Germinal center (tissue), 1 donor: Measurements from ENCODE around the gene PITPNM3.
A peak's percentile ranks its signal among the peaks of the same experiment; 100 is the strongest.
"Not testable (repeated sequence)": the region's sequence is repeated elsewhere in the genome, so short reads cannot be mapped to it uniquely, and the experiment has no call there.

Experiments
- DNase-seq: peaks from one replicate; pipeline ENCODE4 v3.0.0; 2012; ENCODE audit warnings: mixed read lengths, low spot score

PITPNM3 gene

GRCh38 chr17:6574687-6575595 is 18.6 kb upstream of the PITPNM3 start:
- peak; percentile 69 for DNase-seq

- no peak for DNase-seq
Measured at GRCh38 chr17:6573982-6574686, 17.8 kb upstream of the PITPNM3 start.

GRCh38 chr17:6573495-6573894 is 17.1 kb upstream of the PITPNM3 start:
- DNase-seq, result not testable (repeated sequence)

GRCh38 chr17:6572972-6573370 is 16.6 kb upstream of the PITPNM3 start:
- no peak for DNase-seq

- DNase-seq, result no peak
Measured at GRCh38 chr17:6571452-6571781, 15.1 kb upstream of the PITPNM3 start.

- DNase-seq, result no peak
Measured at GRCh38 chr17:6570731-6571451, 14.5 kb upstream of the PITPNM3 start.

GRCh38 chr17:6569370-6570285 is 13.3 kb upstream of the PITPNM3 start:
- DNase-seq, result no peak

GRCh38 chr17:6568184-6568758 is 11.9 kb upstream of the PITPNM3 start:
- DNase-seq, result no peak

GRCh38 chr17:6567528-6568183 is 11.3 kb upstream of the PITPNM3 start:
- no peak for DNase-seq

GRCh38 chr17:6561446-6561845 is 5.1 kb upstream of the PITPNM3 start:
- no peak for DNase-seq

- no peak for DNase-seq
Measured at GRCh38 chr17:6560496-6560895, 4.1 kb upstream of the PITPNM3 start.

GRCh38 chr17:6559753-6560215 is 3.4 kb upstream of the PITPNM3 start:
- DNase-seq, result no peak

GRCh38 chr17:6558932-6559752 is 2.8 kb upstream of the PITPNM3 start:
- no peak for DNase-seq

- no peak for DNase-seq
Measured at GRCh38 chr17:6558276-6558675, 1.9 kb upstream of the PITPNM3 start.

GRCh38 chr17:6557040-6557438 is 684 bp upstream of the PITPNM3 start:
- no peak for DNase-seq

- DNase-seq, result no peak
Measured at GRCh38 chr17:6555331-6556120, 829 bp downstream of the PITPNM3 start.

- DNase-seq, result no peak
Measured at GRCh38 chr17:6554871-6555330, 1.5 kb downstream of the PITPNM3 start.

- DNase-seq, result no peak
Measured at GRCh38 chr17:6554342-6554741, 2.0 kb downstream of the PITPNM3 start.
